ENCODE results near the gene POLE. TPM values are rescaled to one million over a fixed set of nuclear protein-coding genes. Genes with fewer than 3 reads are reported as not detected.

POLE gene
- total RNA-seq, 2 donors from 2014 or later, result 111 to 131 TPM

GRCh38 chr12:132611620-132612019, 75.5 kb downstream of the POLE start:
- Mint-ChIP-seq H3K27me3 (ENCODE audit: low read depth) (peaks cover 66% of the 10 kb centered on the region), H3K4me3 (no peak overlapping the region), H3K27ac (no peak overlapping the region), H3K9me3 (peaks cover 0 to 6% of the 10 kb centered on the region in 2 donors), H3K36me3 (ENCODE audit: insufficient read depth in 2 of 2) (peaks cover 7% of the 10 kb centered on the region in 2 donors), H3K4me1 (ENCODE audit: low read depth) (peaks cover 19% of the 10 kb centered on the region)
- ATAC-seq (replicated peaks in 1 of 2), result no peak
- no peak for DNase-seq

GRCh38 chr12:132610866-132611602, 76.1 kb downstream of the POLE start:
- ATAC-seq (replicated peaks in 1 of 2), result no peak
- Mint-ChIP-seq H3K4me3 (peak overlapping the region; percentile 44 to 65), H3K4me1 (ENCODE audit: low read depth) (peaks cover 19% of the 10 kb centered on the region), H3K9me3 (peaks cover 0 to 4% of the 10 kb centered on the region in 2 donors), H3K36me3 (ENCODE audit: insufficient read depth in 2 of 2) (peaks cover 5 to 6% of the 10 kb centered on the region in 2 donors), H3K27me3 (ENCODE audit: low read depth) (peaks cover 67% of the 10 kb centered on the region), H3K27ac (no peak overlapping the region)
- no peak for DNase-seq

GRCh38 chr12:132610051-132610759, 76.9 kb downstream of the POLE start, which contains the start of gene LRCOL1:
Gene LRCOL1, minus strand, starts transcription at chr12:132610582. Its CDS starts 4,331 bp downstream, at chr12:132606251.
- Mint-ChIP-seq H3K9me3 (peaks cover 0 to 4% of the 10 kb centered on the region in 2 donors), H3K36me3 (ENCODE audit: insufficient read depth in 2 of 2) (peaks cover 5 to 6% of the 10 kb centered on the region in 2 donors), H3K4me1 (ENCODE audit: low read depth) (peaks cover 19% of the 10 kb centered on the region), H3K27me3 (ENCODE audit: low read depth) (peaks cover 59% of the 10 kb centered on the region), H3K27ac (no peak within 1 kb of the TSS), H3K4me3 (peak within 1 kb of the TSS; percentile 44 to 65)
- ATAC-seq (replicated peaks in 1 of 2) (peak in 1 of 2 donors; percentile 25), DNase-seq (no peak)

GRCh38 chr12:132608231-132609171, 78.6 kb downstream of the POLE start:
- Mint-ChIP-seq H3K4me3 (no peak overlapping the region), H3K36me3 (ENCODE audit: insufficient read depth in 2 of 2) (peaks cover 4 to 5% of the 10 kb centered on the region in 2 donors), H3K27me3 (ENCODE audit: low read depth) (peaks cover 64% of the 10 kb centered on the region), H3K4me1 (ENCODE audit: low read depth) (peaks cover 15% of the 10 kb centered on the region), H3K27ac (no peak overlapping the region), H3K9me3 (peaks cover 0 to 4% of the 10 kb centered on the region in 2 donors)
- no peak for DNase-seq
- ATAC-seq (replicated peaks in 1 of 2), result no peak

DNA sequence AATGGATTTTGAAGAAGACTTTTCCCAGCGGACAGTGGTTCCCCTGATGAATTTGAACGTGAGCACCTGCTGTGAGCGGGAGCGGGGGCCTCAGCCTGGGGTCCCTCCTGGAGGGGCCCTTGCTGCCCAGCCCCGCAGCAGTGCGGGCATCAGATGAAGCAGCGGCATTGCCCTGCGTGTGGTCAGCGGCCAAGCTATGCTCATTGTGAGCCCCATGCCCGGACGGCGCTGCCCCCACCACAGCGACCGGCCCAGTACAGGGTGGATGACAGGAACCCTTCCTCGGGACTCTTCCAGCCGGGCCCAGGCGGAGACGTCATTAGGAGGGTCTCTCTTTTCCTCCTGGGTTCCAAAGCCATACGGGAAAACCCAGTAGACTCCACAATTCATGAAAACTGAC, 80.2 kb downstream of the POLE start:
- peaks cover 15% of the 10 kb centered on the region for H3K4me1 Mint-ChIP-seq (ENCODE audit: low read depth)
- H3K9me3 Mint-ChIP-seq, result peaks cover 0 to 4% of the 10 kb centered on the region in 2 donors
- ATAC-seq (replicated peaks in 1 of 2) (no peak), DNase-seq (no peak)
- H3K4me3 Mint-ChIP-seq, result no peak overlapping the region
- no peak overlapping the region for H3K27ac Mint-ChIP-seq
- H3K36me3 Mint-ChIP-seq (ENCODE audit: insufficient read depth in 2 of 2), result peaks cover 4 to 5% of the 10 kb centered on the region in 2 donors
- peaks cover 74% of the 10 kb centered on the region for H3K27me3 Mint-ChIP-seq (ENCODE audit: low read depth)

GRCh38 chr12:132606466-132606865, 80.7 kb downstream of the POLE start:
- ATAC-seq (replicated peaks in 1 of 2) (no peak), DNase-seq (no peak)
- H3K36me3 Mint-ChIP-seq (ENCODE audit: insufficient read depth in 2 of 2), result peaks cover 3 to 4% of the 10 kb centered on the region in 2 donors
- no peak overlapping the region for H3K27ac Mint-ChIP-seq
- no peak overlapping the region for H3K4me3 Mint-ChIP-seq
- peaks cover 72% of the 10 kb centered on the region for H3K27me3 Mint-ChIP-seq (ENCODE audit: low read depth)
- peaks cover 15% of the 10 kb centered on the region for H3K4me1 Mint-ChIP-seq (ENCODE audit: low read depth)
- H3K9me3 Mint-ChIP-seq, result peaks cover 0 to 3% of the 10 kb centered on the region in 2 donors

- H3K27me3 Mint-ChIP-seq (ENCODE audit: low read depth), result peaks cover 72% of the 10 kb centered on the region
- no peaks in the 10 kb centered on the region for H3K9me3 Mint-ChIP-seq
These were observed 81.2 kb downstream of the POLE start for GRCh38 chr12:132605892-132606291.

DNA sequence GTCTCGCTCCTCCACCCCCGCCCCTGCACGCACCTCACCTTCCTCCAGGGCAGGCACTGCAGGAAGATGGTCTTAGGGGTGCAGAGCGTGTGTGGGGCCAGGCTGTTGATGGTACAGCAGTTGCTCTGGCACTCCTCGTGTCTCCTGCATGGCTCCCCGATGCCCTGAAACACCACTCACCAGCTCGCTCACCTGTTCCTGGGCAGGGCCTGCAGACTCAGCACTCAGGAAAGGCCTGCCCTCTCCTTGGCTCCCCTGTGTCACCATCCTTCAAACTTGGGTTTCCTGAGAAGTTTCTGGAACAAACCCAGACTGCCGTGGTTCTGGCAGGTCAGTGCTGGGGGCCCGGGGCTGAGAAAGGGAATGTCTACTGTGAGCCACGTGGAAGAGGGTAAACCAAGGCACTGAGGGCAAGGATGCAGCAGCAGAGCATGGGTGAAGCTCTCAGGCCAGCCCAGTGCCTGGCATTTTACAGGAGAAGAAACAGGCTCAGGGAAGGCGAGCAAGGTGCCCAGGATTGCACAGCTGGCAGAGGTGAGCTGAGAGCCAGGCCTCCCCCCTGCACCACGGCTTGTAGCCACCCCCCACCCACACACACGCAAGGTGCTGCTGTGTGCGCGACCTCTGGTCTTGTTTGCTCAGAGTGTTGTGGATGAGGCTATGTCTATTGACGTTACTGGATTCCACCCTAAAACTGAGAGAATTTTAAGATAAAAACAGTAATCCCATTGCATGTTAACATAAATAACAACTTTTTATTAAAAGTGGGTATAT, 82.3 kb downstream of the POLE start:
- no peak for ATAC-seq (replicated peaks in 1 of 2)
- Mint-ChIP-seq H3K4me1 (ENCODE audit: low read depth) (peaks cover 10% of the 10 kb centered on the region), H3K27me3 (ENCODE audit: low read depth) (peaks cover 63% of the 10 kb centered on the region), H3K27ac (no peak overlapping the region), H3K4me3 (no peak overlapping the region), H3K36me3 (ENCODE audit: insufficient read depth in 2 of 2) (no peaks in the 10 kb centered on the region), H3K9me3 (no peaks in the 10 kb centered on the region)
- no peak for DNase-seq

More at GRCh38 chr12:132605892-132606291, 81.2 kb downstream of the POLE start:
- no peak for DNase-seq
- Mint-ChIP-seq H3K36me3 (ENCODE audit: insufficient read depth in 2 of 2) (no peaks in the 10 kb centered on the region), H3K27ac (no peak overlapping the region), H3K4me1 (ENCODE audit: low read depth) (peaks cover 14% of the 10 kb centered on the region), H3K4me3 (no peak overlapping the region)
- ATAC-seq (replicated peaks in 1 of 2), result no peak

DNA sequence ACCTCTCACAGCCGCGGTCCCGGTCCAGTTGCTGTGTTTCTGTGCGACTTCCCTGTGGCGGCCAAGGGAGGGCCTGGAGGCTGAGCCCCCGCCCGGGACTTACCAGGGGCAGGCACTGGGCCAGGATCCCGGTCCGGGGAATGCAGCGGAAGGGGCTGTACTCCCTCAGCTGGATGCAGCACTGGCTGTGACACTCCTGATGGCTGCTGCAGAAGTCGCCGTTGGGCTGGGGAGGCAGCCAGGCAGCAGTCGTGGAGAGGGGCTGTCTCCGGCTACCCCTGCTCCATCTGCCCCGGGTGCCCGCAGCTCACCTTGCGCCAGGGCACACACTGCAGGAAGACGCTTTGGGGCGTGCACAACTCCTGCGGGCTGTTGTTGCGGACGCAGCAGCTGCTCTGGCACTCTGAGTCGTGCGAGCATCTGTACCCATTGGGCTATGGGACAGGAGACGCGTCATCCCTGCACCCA, 83.0 kb downstream of the POLE start:
- H3K36me3 Mint-ChIP-seq (ENCODE audit: insufficient read depth in 2 of 2), result no peaks in the 10 kb centered on the region
- DNase-seq (no peak), ATAC-seq (replicated peaks in 1 of 2) (peak in 1 of 2 donors; percentile 26)
- no peak overlapping the region for H3K4me3 Mint-ChIP-seq
- peaks cover 67% of the 10 kb centered on the region for H3K27me3 Mint-ChIP-seq (ENCODE audit: low read depth)
- H3K27ac Mint-ChIP-seq, result no peak overlapping the region
- no peaks in the 10 kb centered on the region for H3K9me3 Mint-ChIP-seq
- peaks cover 14% of the 10 kb centered on the region for H3K4me1 Mint-ChIP-seq (ENCODE audit: low read depth)

- Mint-ChIP-seq H3K27ac (no peak overlapping the region), H3K9me3 (no peaks in the 10 kb centered on the region), H3K27me3 (ENCODE audit: low read depth) (peaks cover 67% of the 10 kb centered on the region), H3K4me3 (no peak overlapping the region), H3K36me3 (ENCODE audit: insufficient read depth in 2 of 2) (no peaks in the 10 kb centered on the region), H3K4me1 (ENCODE audit: low read depth) (peaks cover 20% of the 10 kb centered on the region)
- DNase-seq (no peak), ATAC-seq (replicated peaks in 1 of 2) (no peak)
These were observed 83.6 kb downstream of the POLE start for GRCh38 chr12:132603240-132604150.

DNA sequence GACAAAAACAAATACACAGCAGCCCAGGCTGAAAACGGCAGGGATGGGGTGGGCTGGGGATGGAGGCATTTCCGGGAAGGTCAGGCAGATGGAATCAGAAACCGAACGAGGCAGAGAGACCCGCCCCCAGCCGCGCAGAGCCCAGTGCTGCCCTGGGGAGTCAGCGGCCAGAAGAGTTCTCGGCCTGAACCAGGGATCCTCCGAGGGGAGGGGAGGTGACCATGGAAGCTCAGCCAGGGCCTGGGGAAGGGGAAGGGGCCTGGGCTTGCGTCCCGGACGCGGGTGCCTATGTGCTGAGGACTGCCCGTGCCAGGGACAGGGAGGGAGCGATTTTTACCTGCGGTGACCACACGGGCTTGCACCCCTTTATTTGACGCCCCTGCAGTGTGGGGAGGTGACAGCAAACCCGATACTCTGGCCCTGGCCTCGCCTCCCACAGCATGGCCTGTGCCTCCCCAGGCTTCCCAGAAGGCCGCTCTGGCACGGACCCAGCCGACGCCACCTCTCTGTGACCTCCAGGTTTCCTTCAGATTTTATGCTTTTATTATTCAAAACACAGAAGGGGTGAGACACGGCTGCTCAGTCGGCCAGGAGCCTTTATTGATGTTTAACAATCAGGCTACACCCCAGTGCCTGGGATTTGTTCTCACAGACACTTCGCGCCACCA, 84.4 kb downstream of the POLE start:
- H3K27ac Mint-ChIP-seq, result no peak overlapping the region
- DNase-seq, result no peak
- peaks cover 64% of the 10 kb centered on the region for H3K27me3 Mint-ChIP-seq (ENCODE audit: low read depth)
- H3K9me3 Mint-ChIP-seq, result no peaks in the 10 kb centered on the region
- peaks cover 18% of the 10 kb centered on the region for H3K4me1 Mint-ChIP-seq (ENCODE audit: low read depth)
- no peaks in the 10 kb centered on the region for H3K36me3 Mint-ChIP-seq (ENCODE audit: insufficient read depth in 2 of 2)
- no peak for ATAC-seq (replicated peaks in 1 of 2)
- no peak overlapping the region for H3K4me3 Mint-ChIP-seq
